Central memory CD8-positive, alpha-beta T cell (primary cell): Measurements from ENCODE around the gene MAPK14.
A peak's percentile ranks its signal among the peaks of the same experiment; 100 is the strongest.

Experiments used
- ATAC-seq: fragments of 150-1000 bp; cut with Tn5 transposase; replicated peaks from 2 replicates; pipeline ENCODE4 v1.10.0; 2022; ENCODE audit warnings: mild to moderate bottlenecking, moderate FRiP score, moderate number of reproducible peaks; ENCODE audit not compliant: poor library complexity, severe bottlenecking; ENCODE audit errors: extremely low read depth
- DNase-seq, 2 donors: peaks; one replicate each; pipeline ENCODE4 v3.0.0; 2021; ENCODE audit warnings: low spot score in 2 of 2
- H3K27ac Mint-ChIP-seq: one replicate; pipeline ENCODE4 v1.8.0; 2022; ENCODE audit warnings: low read depth, mild to moderate bottlenecking, moderate library complexity, mixed read lengths
- H3K27me3 Mint-ChIP-seq: one replicate; pipeline ENCODE4 v1.8.0; 2022; ENCODE audit warnings: mixed read lengths
- H3K36me3 Mint-ChIP-seq: one replicate; pipeline ENCODE4 v1.8.0; 2022; ENCODE audit warnings: mild to moderate bottlenecking, moderate library complexity, mixed read lengths; ENCODE audit not compliant: insufficient read depth
- H3K4me1 Mint-ChIP-seq: one replicate; pipeline ENCODE4 v1.8.0; 2022; ENCODE audit warnings: mixed read lengths
- H3K4me3 Mint-ChIP-seq: one replicate; pipeline ENCODE4 v1.8.0; 2022; ENCODE audit warnings: mild to moderate bottlenecking, moderate library complexity, mixed read lengths
- H3K9me3 Mint-ChIP-seq: one replicate; pipeline ENCODE4 v1.8.0; 2022; ENCODE audit warnings: mixed read lengths

MAPK14 gene

GRCh38 chr6:36040958-36041357, 13.3 kb downstream of the MAPK14 start:
- H3K4me3 Mint-ChIP-seq, result no peak overlapping the region
- H3K27ac Mint-ChIP-seq, result peak overlapping the region; percentile 16
- peaks cover 53% of the 10 kb centered on the region for H3K4me1 Mint-ChIP-seq
- ATAC-seq (no peak), DNase-seq (no peak)
- no peaks in the 10 kb centered on the region for H3K27me3 Mint-ChIP-seq
- H3K36me3 Mint-ChIP-seq, result peaks cover 6% of the 10 kb centered on the region
- no peaks in the 10 kb centered on the region for H3K9me3 Mint-ChIP-seq

GRCh38 chr6:36042618-36043260, 15.1 kb downstream of the MAPK14 start:
- Mint-ChIP-seq H3K36me3 (peaks cover 4% of the 10 kb centered on the region), H3K27me3 (no peaks in the 10 kb centered on the region), H3K4me1 (peaks cover 54% of the 10 kb centered on the region), H3K4me3 (no peak overlapping the region), H3K9me3 (no peaks in the 10 kb centered on the region), H3K27ac (peak overlapping the region; percentile 16)
- no peak for DNase-seq
- ATAC-seq, result no peak

GRCh38 chr6:36049582-36049981, 22.0 kb downstream of the MAPK14 start:
- no peaks in the 10 kb centered on the region for H3K36me3 Mint-ChIP-seq
- H3K27ac Mint-ChIP-seq, result no peak overlapping the region
- H3K9me3 Mint-ChIP-seq, result no peaks in the 10 kb centered on the region
- H3K4me3 Mint-ChIP-seq, result no peak overlapping the region
- no peaks in the 10 kb centered on the region for H3K27me3 Mint-ChIP-seq
- peaks cover 9% of the 10 kb centered on the region for H3K4me1 Mint-ChIP-seq
- no peak for ATAC-seq
- no peak for DNase-seq

DNA sequence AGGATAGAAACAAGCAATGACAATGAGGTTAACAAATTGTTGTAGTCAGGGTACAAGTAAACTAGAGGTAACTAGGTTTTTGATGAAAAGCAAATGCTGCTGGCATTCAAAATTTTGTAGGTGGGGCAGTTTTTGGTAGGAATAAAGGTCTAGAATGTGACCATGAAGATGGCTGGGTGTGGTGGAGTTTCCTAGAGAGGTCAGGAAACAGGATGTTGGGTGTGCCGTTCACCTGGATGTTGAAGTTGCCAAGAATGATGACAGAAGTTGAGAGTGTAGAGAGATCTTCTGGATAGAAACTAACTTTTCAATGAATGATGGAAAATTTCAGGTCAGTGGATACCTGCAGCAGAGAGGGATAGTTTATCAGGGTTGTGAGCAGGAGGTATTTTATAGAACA, 22.7 kb downstream of the MAPK14 start:
- H3K27me3 Mint-ChIP-seq, result no peaks in the 10 kb centered on the region
- no peak overlapping the region for H3K27ac Mint-ChIP-seq
- H3K36me3 Mint-ChIP-seq, result peaks cover 1% of the 10 kb centered on the region
- H3K4me3 Mint-ChIP-seq, result no peak overlapping the region
- DNase-seq, result no peak
- H3K4me1 Mint-ChIP-seq, result peaks cover 9% of the 10 kb centered on the region
- ATAC-seq, result no peak
- H3K9me3 Mint-ChIP-seq, result no peaks in the 10 kb centered on the region

GRCh38 chr6:36050947-36051710, 23.5 kb downstream of the MAPK14 start:
- peaks cover 2% of the 10 kb centered on the region for H3K36me3 Mint-ChIP-seq
- DNase-seq, result no peak
- H3K9me3 Mint-ChIP-seq, result no peaks in the 10 kb centered on the region
- no peak overlapping the region for H3K27ac Mint-ChIP-seq
- no peaks in the 10 kb centered on the region for H3K27me3 Mint-ChIP-seq
- peaks cover 12% of the 10 kb centered on the region for H3K4me1 Mint-ChIP-seq
- no peak overlapping the region for H3K4me3 Mint-ChIP-seq
- no peak for ATAC-seq

DNA sequence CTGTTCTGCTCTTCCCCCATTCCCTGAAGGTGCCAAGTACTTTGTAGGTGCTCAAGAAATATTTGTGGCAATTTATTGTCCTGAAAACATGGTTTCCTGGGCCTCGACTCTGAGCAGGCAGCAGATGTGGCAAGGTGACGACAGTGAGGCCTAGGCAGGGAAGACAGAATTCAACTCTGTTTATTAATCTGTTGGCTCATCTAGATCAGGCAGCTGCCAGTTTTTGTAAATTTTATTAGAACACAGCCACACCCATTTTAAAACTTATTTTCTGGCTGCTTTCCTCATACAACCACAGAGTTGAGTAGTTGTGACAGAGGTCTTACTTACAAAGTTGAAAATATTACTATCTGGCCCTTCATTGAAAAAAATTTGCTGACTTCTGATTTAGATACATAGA, 24.5 kb downstream of the MAPK14 start:
- Mint-ChIP-seq H3K27ac (no peak overlapping the region), H3K27me3 (no peaks in the 10 kb centered on the region), H3K4me1 (peaks cover 14% of the 10 kb centered on the region), H3K36me3 (peaks cover 6% of the 10 kb centered on the region), H3K4me3 (no peak overlapping the region), H3K9me3 (no peaks in the 10 kb centered on the region)
- no peak for DNase-seq
- ATAC-seq, result no peak

- no peaks in the 10 kb centered on the region for H3K27me3 Mint-ChIP-seq
- H3K9me3 Mint-ChIP-seq, result no peaks in the 10 kb centered on the region
- H3K4me3 Mint-ChIP-seq, result no peak overlapping the region
- no peak for DNase-seq
- peaks cover 16% of the 10 kb centered on the region for H3K4me1 Mint-ChIP-seq
- H3K27ac Mint-ChIP-seq, result no peak overlapping the region
- no peak for ATAC-seq
- peaks cover 8% of the 10 kb centered on the region for H3K36me3 Mint-ChIP-seq
Measured at GRCh38 chr6:36053878-36054277, 26.3 kb downstream of the MAPK14 start.

DNA sequence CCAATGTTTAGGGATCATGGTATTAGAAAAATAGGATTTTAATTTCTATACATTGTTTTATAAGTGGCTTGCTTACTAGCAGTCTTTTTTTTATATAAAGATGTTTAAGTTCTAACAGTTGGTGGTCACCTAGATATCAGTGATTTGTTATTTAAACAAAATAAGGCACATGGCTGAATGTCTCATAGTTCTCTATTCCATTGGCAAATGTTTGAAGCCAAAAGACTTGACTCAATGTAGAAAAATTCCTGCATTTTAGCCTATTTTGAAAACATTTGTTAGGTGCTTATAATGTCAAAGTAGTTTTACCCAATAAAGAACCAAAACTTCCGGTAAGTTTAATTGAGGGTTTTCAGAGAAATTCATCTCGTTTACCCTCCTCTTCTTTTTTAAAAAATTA, 26.8 kb downstream of the MAPK14 start:
- Mint-ChIP-seq H3K4me3 (no peak overlapping the region), H3K36me3 (peaks cover 8% of the 10 kb centered on the region), H3K27ac (no peak overlapping the region), H3K27me3 (no peaks in the 10 kb centered on the region), H3K4me1 (peaks cover 19% of the 10 kb centered on the region), H3K9me3 (no peaks in the 10 kb centered on the region)
- DNase-seq, result no peak
- no peak for ATAC-seq

- Mint-ChIP-seq H3K27ac (no peak overlapping the region), H3K4me1 (peaks cover 23% of the 10 kb centered on the region), H3K4me3 (no peak overlapping the region), H3K27me3 (no peaks in the 10 kb centered on the region), H3K36me3 (peaks cover 9% of the 10 kb centered on the region), H3K9me3 (no peaks in the 10 kb centered on the region)
- DNase-seq (no peak), ATAC-seq (no peak)
Measured at GRCh38 chr6:36054956-36055355, 27.3 kb downstream of the MAPK14 start.

DNA sequence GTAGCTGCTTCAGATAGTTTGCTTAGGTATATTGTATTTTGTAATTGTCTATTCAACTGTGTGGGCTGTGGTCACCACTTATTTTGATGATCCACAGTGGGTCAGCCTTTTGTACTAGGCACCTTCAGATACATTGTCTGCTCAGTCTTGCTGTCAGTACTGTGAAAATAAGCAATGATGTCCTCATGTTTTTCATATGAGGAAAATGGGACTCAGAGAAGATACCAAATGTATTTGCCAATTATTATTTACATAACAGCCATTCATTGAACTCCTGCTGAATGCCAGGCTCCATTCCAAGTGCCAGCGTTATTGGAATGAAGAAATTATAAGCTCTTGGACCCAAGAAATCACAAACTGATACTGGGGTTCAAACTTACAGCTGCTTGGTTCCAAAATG, 28.6 kb downstream of the MAPK14 start:
- Mint-ChIP-seq H3K36me3 (peaks cover 16% of the 10 kb centered on the region), H3K4me3 (no peak overlapping the region), H3K27ac (no peak overlapping the region), H3K9me3 (no peaks in the 10 kb centered on the region), H3K4me1 (peaks cover 29% of the 10 kb centered on the region), H3K27me3 (no peaks in the 10 kb centered on the region)
- DNase-seq (no peak), ATAC-seq (no peak)

DNA sequence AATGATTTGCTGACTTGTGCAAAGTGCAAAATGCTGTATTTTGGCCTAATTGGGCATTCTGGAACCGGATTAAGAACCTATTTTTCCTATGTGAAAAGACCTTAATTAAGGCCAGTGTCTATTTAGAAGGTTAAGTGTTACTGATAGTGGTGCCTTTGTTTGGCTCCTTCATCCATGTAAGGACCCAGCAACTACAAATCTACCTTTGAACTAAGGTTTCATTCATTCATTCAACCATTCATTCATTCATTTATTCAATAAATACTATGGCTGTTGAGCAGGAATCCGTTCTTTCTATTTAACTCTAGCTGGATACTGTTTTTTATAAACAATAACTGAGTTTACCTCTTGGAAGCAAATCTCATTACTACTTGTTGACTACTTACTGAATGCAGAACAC, 33.6 kb downstream of the MAPK14 start:
- Mint-ChIP-seq H3K4me1 (peaks cover 46% of the 10 kb centered on the region), H3K27ac (no peak overlapping the region)
- no peak for DNase-seq

DNA sequence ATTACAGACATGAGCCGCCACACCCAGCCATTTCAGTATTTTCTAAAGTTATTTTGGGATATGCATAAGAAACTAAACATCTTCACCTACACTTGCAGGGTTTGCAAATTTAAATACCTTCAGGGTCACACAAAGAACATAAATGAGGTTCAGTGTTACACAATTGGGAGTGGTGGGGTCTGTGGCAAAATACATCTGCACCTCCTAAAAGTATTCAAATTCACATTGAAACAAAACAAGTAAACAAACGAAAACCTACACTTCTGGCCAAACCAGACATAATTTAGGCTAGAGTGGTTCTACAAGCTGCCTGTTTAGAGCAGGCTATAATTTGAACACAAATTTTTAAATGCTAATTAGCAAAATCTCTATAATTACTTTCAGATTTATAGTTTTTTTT, 34.6 kb downstream of the MAPK14 start:
- no peak for DNase-seq
- H3K4me1 Mint-ChIP-seq, result peaks cover 48% of the 10 kb centered on the region
- H3K9me3 Mint-ChIP-seq, result no peaks in the 10 kb centered on the region
- H3K4me3 Mint-ChIP-seq, result no peak overlapping the region
- no peaks in the 10 kb centered on the region for H3K27me3 Mint-ChIP-seq
- H3K27ac Mint-ChIP-seq, result no peak overlapping the region
- ATAC-seq, result no peak
- peaks cover 10% of the 10 kb centered on the region for H3K36me3 Mint-ChIP-seq

More for the DNA sequence above, 33.6 kb downstream of the MAPK14 start:
- peaks cover 15% of the 10 kb centered on the region for H3K36me3 Mint-ChIP-seq
- no peaks in the 10 kb centered on the region for H3K27me3 Mint-ChIP-seq
- no peaks in the 10 kb centered on the region for H3K9me3 Mint-ChIP-seq
- no peak for ATAC-seq
- no peak overlapping the region for H3K4me3 Mint-ChIP-seq

DNA sequence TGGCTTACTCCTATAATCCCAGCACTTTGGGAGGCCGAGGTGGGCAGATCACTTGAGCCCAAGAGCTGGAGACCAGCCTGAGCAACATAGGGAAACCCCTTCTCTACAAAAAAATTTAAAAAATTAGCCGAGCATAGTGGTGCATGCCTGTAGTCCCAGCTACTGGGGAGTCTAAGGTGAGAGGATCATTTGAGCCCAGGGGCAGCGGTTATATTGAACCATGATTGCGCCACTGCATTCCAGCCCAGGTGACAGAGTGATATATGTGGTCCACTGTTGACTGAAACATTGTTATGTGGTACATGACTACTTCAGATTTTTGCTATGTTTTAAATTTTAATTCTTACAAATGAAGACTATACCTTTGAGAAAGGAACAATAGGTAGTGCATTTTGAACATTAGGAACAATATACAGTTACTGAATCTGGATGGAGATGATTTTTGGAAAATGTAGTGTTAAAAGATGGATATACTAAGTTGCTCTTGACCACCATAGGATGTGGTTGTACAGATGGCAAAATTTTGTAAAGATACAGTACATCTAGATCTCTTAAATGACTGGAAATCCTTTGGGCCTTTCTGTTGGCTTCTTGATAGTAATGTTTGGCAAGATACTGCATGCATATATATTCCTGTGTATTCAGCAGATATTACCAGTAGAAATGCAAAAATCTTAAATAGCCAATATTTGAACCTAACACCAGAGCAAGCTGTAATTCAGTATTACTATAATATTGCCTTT, 35.9 kb downstream of the MAPK14 start:
- Mint-ChIP-seq H3K4me3 (no peak overlapping the region), H3K36me3 (peaks cover 9% of the 10 kb centered on the region)
- no peak for DNase-seq

More for the DNA sequence above, 35.9 kb downstream of the MAPK14 start:
- Mint-ChIP-seq H3K27me3 (no peaks in the 10 kb centered on the region), H3K9me3 (no peaks in the 10 kb centered on the region), H3K4me1 (peaks cover 56% of the 10 kb centered on the region), H3K27ac (no peak overlapping the region)
- no peak for ATAC-seq
